Measurements from ENCODE around the gene NCF4.

The NCF4 gene

DNA sequence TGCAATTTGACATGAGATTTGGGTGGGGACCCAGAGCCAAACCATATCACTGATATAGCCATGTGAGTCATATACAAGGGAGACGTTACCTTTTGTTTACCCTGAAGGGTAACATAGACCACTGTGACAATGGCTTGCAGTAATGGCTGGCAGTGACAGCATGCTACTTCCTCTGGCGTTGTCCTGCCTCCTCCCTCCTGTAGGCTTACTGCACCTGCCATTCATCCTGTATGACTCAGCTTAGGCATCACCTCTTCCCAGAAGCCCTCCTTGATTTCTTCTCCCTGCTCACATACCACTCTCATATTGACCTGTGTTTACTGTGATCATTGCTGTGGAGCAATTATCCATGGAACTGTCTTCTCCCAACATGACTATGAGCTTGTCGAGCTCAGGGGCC lies 32.0 kb upstream of the NCF4 start:
- DNase-seq (ENCODE audit: insufficient read length, low spot score) (no peak), FAIRE-seq (no peak)
- TF ChIP-seq POLR2A (IDR thresholded peaks at IDR 0.05; ENCODE audit: low read depth, low read length), result no peak

DNA sequence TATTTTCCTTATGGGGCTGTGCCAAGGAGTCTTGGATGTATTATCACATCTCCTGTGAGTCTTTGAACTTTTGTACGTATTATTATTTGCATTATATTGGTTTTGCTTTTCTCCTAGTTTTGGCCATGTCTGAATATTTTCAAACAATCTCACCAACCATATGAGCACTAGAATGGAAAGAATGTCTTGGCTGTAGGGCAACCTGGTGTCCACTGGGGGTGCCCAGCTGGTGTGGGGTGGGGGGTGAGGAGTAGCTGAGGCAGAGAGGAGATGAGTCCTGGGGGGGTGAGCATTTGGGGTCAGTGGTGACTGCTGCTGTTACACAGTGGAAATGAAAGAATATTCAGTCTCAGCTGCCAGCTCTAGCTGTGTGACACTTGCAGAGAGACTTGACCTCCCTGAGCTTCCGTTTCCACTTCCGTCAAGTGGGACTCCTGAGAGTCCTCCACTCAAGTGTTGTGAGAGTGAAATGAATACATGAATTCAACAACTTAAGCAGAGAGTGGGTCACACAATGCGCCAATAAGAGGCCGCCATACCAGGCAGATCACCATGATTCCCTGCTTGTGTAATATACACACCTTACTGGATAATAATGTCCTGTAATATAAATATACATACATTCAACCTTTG lies 31.3 kb upstream of the NCF4 start:
- no peak for DNase-seq (ENCODE audit: insufficient read length, low spot score)
- no peak for FAIRE-seq
- no peak for TF ChIP-seq POLR2A (IDR thresholded peaks at IDR 0.05; ENCODE audit: low read depth, low read length)

DNA sequence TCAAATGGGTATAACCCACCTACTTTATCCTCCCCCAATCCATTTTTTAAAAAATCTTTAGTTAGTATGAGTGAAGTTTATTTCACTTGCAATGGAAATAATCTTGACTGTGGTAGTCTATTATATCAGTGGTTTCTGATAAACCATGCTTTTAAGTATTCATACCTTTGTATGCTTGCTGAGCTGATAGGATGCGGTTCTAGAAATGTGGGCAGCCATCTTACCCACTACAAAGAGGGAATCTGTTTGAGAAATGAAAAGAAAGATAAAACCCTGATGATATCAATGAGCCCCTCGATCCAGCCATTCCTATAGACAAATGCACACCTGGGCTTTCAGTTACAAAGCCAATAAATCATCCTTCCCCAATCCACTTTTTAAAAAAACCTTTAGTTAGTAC lies 30.2 kb upstream of the NCF4 start:
- FAIRE-seq (no peak), DNase-seq (ENCODE audit: insufficient read length, low spot score) (no peak)

GRCh38 chr22:36831206-36831605 lies 29.6 kb upstream of the NCF4 start:
- TF ChIP-seq POLR2A (IDR thresholded peaks at IDR 0.05; ENCODE audit: low read depth, low read length), result no peak
- FAIRE-seq (no peak), DNase-seq (ENCODE audit: insufficient read length, low spot score) (no peak)

More for the DNA sequence above, 30.2 kb upstream of the NCF4 start:
- TF ChIP-seq POLR2A (IDR thresholded peaks at IDR 0.05; ENCODE audit: low read depth, low read length), result no peak

DNA sequence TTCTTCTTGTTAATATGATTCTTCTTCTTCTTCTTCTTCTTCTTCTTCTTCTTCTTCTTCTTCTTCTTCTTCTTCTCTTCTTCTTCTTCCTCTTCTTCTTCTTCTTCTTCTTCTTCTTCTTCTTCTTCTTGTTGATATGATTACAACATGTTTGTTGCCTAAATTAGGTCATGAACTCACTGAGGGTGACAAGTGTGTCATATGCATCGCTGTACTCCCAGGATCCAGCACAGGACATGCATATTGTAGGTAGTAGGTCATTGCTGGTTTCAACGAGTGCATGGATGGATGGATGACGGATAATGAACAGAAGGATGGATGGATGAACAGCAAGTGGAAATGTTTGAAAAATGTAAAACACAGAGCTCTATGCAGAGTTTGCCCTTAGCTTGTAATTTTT lies 29.1 kb upstream of the NCF4 start:
- no peak for TF ChIP-seq POLR2A (IDR thresholded peaks at IDR 0.05; ENCODE audit: low read depth, low read length)
- FAIRE-seq (no peak), DNase-seq (ENCODE audit: insufficient read length, low spot score) (no peak)

DNA sequence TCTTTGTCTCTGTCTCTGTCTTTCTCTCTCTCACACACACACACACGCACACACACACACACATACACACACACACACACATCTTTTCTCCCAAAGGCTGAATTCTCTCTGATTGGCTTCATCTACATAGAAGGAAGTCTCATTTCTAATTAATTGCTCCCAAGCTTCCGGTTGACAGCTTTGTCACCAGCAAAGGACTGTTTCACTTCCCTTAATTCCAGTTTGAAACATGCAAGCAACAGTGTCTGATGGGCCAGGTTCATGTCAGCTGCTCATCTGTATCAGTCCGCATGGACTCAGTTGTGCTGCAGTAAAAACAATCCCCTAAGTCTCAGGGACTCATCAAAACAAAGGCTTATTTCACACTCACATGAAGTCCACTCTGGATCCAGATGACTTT lies 27.7 kb upstream of the NCF4 start:
- FAIRE-seq (no peak), DNase-seq (ENCODE audit: insufficient read length, low spot score) (no peak)
- TF ChIP-seq POLR2A (IDR thresholded peaks at IDR 0.05; ENCODE audit: low read depth, low read length), result no peak

- no peak for DNase-seq (ENCODE audit: insufficient read length, low spot score)
- TF ChIP-seq POLR2A (IDR thresholded peaks at IDR 0.05; ENCODE audit: low read depth, low read length), result no peak
- no peak for FAIRE-seq
Measured at GRCh38 chr22:36835903-36836302, 24.9 kb upstream of the NCF4 start.

DNA sequence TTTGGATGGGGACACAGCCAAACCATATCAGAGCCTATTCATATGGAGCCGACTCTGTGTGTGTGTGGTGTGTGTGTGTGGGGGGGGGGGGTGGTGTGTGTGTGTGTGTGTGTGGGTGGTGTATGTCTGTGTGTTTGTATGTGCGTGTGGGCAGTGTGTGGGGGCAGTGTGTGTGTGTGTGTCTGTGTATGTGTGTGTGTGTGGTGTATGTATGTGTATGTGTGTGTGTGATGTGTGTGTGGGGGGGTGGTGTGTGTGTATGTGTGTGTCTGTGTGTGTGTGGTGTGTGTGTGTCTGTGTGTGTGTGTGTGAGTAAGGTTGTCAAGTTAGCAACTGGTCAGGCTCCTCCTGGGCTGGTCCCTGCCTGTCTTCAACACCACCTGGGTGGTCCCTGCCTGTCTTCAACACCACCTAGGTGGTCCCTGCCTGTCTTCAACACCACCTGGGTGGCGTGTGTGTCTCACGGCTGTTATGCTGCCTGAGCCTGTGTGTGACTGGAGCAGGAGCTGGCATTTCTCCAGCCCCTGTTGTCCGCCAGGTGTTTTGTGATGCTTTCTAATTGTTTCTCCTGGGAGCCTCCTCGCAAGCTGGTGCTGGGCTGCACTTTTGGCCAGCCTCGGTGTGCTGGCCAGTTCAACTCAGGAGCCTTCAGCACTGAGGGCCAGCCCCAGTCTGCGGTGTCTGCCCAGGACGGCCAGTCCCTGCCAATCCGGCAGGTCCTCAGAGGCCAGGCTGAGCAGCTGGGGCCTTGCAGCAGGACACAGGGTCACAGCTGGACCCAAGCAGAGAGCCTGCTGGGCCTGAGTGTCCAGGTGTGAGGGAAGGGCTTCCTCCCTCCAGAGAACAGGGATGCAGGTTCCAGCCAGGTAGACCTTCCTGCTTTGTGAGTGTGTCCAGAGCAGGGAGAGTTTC lies 22.4 kb upstream of the NCF4 start:
- TF ChIP-seq POLR2A (IDR thresholded peaks at IDR 0.05; ENCODE audit: low read depth, low read length), result no peak
- FAIRE-seq (no peak), DNase-seq (ENCODE audit: insufficient read length, low spot score) (no peak)

GRCh38 chr22:36839356-36840073 lies 21.3 kb upstream of the NCF4 start:
- DNase-seq (ENCODE audit: insufficient read length, low spot score) (peak; percentile 22), FAIRE-seq (no peak)
- no peak for TF ChIP-seq POLR2A (IDR thresholded peaks at IDR 0.05; ENCODE audit: low read depth, low read length)

DNA sequence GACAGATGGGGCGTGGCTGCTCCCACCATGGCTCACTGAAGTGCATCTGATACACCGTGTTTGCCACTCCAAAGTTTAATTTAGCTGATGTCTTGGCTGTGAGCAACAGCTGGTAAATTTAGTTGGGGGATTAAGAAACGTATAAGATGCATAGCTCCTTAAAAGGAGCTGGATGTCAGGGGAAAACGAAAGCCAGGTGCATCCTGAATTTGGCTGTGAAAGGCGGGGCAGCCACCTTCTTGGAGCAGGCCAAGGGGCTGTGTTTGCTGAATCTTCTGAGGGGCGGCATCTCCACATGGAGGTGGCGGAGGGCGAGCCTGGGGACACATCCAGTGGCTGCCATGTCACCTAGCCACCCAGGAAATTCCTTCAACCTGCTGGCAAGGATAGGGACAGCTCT lies 20.7 kb upstream of the NCF4 start:
- FAIRE-seq (no peak), DNase-seq (ENCODE audit: insufficient read length, low spot score) (no peak)
- TF ChIP-seq POLR2A (IDR thresholded peaks at IDR 0.05; ENCODE audit: low read depth, low read length), result no peak

GRCh38 chr22:36846271-36846670 lies 14.5 kb upstream of the NCF4 start:
- no peak for FAIRE-seq
- no peak for TF ChIP-seq POLR2A (IDR thresholded peaks at IDR 0.05; ENCODE audit: low read depth, low read length)
- DNase-seq (ENCODE audit: insufficient read length, low spot score), result no peak

- FAIRE-seq (no peak), DNase-seq (ENCODE audit: insufficient read length, low spot score) (no peak)
- TF ChIP-seq POLR2A (IDR thresholded peaks at IDR 0.05; ENCODE audit: low read depth, low read length), result no peak
Measured at GRCh38 chr22:36846949-36847348, 13.9 kb upstream of the NCF4 start.

DNA sequence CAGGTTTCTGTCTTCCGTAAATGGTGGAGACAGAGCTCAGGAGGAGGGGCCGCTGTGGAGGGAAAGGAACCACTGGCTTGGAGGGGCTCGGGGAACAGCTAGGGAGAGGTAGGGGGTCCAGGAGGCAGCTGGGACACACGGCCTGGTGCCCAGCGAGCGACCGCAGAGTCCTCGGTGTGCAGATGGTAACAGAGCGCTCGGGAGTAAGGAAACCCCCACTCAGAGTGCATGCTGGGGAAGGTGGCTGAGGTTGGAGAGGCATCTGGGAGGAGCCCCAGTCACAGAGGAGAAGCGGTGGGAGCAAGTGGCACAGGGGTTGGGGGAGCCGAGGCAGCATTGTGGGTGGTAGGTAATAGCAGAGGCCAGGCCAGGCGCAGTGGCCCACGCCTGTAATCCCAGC lies 10.8 kb upstream of the NCF4 start:
- FAIRE-seq (no peak), DNase-seq (ENCODE audit: insufficient read length, low spot score) (no peak)
- TF ChIP-seq POLR2A (IDR thresholded peaks at IDR 0.05; ENCODE audit: low read depth, low read length), result no peak

GRCh38 chr22:36850682-36851081 lies 10.1 kb upstream of the NCF4 start:
- no peak for TF ChIP-seq POLR2A (IDR thresholded peaks at IDR 0.05; ENCODE audit: low read depth, low read length)
- FAIRE-seq, result no peak
- no peak for DNase-seq (ENCODE audit: insufficient read length, low spot score)

All from H54 (cell line).